GM11168 (cell line): Measurements from ENCODE around the gene POLRMT.

Experiments
- in situ Hi-C: fragments of 300-500 bp; cut with MboI; formaldehyde crosslinking; loops from one replicate; pipeline ENCODE4 v1.12.0; 2022; ENCODE audit warnings: low sequenced_read_pairs; ENCODE audit not compliant: unreplicated experiment

The POLRMT gene

DNA sequence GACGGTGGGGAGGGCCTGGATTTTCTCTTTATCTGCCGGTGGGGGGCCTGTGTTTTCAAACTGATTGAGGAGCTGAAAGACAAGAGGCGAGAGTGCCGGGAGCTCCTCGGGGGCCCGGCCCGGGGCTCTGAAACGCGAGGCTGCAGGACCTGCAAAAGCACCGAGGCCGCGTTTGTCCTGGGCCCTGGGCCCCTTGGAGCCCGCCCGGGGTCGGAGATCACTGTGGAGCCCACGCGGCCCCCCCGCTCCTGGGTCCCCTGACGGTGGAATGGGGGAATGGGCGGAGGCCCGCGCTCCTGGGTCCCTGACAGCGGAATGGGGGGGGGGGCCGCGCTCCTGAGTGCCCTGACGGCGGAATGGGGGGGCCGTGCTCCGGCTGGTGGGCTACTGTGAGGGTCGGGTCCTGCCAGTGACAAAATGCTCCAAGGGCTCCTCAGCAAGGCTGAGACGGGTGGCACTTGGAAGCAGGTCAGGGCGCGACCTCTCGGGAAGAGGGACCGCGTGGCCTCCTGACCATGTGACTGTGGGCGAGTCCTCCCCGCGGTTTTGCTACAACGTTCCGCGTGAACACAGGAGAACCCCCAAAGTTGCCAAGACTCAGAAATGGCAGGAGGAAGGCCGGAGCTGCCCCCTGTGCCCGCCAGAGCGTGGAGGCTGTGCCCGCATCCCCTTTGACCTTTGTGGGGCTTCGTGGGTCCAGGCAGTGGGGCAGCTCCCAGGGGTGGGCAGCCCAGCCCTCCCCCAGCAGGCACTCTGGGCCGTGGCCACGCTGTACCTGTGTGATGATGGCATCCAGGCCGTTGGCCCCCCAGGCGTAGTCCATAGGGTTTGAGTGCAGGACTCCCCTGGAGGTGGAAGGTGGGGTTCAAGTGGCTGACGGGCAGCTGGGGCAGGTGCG is 15.8 kb upstream of the POLRMT start:
- in situ Hi-C loops = no loop called here

DNA sequence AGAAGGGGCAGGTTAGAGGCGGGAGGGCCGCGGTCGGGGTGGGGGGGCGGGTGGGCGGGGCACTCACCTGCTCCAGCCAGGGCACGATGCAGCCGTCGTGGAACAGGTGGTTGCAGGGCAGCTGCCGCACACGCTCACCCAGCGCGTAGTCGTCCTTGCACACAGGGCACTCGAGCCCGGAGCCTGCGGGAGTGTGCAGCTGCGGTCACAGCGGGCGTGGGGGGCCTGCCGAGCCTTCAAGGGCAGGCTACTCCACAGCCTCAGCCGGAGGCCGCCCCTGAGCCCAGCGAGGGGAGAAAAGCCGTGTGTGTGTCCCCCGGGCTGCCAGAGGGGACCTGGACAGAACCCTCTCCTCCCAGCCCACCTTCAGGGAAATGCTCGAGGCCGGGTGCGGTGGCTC is 15.0 kb upstream of the POLRMT start:
- in situ Hi-C loops = no loop called here

DNA sequence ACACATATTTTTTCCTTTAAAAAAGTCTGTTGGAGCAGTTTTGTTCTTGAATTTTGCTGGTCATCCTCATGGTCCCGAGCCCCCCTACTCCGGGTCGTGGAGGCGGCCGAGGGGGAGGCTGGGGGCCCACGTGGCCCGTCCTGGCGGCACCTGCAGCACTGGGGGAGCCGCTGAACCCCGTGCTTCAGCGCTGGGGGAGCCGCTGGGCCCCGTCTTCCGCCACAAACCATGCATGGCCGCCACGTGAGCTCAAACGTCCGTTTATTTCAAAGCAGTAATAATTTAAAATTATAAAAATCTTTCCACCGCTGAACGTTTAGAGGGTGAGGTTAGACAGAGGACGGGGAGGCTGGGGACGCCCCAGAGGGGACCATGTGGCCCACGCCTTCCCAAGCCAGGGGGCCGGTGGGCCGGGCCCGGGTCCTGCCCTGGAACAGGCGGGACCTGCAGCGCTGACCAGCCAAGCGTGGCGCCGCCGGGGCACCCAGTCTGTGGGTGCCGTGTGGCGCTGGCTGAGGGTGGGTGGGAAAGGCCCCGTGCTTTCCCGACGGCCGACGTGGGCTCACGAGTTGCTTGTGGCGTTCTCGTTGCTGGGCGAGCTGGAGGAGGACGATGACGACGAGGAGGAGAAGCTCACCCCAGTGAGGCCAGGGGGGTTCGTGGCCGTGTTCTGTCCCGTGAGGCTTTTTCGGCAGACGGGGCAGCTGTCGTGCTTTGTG is 14.4 kb upstream of the POLRMT start:
- in situ Hi-C loops = no loop called here

GRCh38 chr19:646779-647565 is 13.6 kb upstream of the POLRMT start:
- in situ Hi-C loops = no loop called here

DNA sequence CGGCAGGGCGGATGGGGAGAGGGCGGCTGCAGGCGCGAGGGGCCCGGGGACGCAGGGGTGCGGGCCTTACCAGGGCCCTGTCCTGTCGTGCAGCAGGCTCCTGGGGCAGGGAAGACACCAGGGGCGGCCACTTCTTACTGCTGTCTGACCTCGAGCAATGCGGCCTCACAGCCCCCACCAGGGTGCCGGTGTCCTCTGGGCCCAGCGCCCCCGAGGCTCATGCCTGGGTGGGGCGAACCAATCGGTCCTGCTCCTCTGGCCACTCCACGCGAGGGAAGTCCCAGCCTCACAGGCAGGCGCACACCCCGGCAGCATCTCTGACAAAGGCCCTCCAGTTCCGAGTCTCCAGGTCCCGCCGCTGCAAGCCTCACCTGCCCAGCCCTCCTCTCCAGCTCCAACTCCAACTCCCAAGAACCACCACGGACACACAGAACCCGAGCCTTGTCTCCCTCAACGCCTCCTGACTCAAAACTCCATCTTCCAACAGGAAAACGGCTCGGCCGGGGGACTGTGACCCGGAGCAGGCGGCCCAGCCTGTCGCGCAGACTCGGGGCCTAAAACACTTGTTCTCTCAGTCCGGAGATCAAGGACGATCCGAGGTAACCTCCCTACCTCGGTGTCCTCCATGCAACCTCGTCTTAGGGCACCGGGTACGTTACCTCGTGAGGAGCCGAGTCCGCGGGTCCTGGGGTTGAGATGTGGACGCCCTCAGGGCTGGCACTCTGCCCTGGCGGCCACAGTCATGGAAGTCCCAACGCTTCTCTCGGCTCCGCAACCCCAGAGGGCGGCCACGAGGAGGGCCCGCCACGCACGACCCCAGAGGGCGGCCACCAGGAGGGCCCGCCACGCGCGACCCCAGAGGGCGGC is 12.8 kb upstream of the POLRMT start:
- in situ Hi-C loops = no loop called here

- in situ Hi-C loops = no loop called here
Measured at GRCh38 chr19:644789-645188, 11.5 kb upstream of the POLRMT start.

DNA sequence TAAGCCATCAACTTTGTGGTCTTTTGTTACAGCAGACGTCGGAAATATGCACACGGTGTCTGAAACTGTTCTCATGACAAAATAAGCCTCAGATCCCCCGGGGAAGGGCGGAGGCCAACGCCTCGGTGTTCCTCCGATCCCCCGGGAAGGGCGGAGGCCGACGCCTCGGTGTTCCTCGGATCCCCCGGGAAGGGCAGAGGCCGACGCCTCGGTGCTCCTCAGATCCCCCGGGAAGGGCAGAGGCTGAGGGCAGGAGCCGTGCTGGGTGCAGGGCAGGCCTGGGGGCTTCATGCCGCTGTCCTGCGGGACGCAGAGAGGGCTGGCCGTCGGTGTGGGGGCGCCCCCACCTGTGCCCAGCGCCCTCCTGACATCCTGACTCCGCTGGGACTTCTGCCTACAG is 11.0 kb upstream of the POLRMT start:
- in situ Hi-C loops = no loop called here

- in situ Hi-C loops = no loop called here
Measured at GRCh38 chr19:643736-644135, 10.4 kb upstream of the POLRMT start.

- in situ Hi-C loops = no loop called here
Measured at GRCh38 chr19:642767-643727, 9.7 kb upstream of the POLRMT start.

GRCh38 chr19:641702-642101 is 8.4 kb upstream of the POLRMT start:
- in situ Hi-C loops = no loop called here

GRCh38 chr19:640606-641189 is 7.4 kb upstream of the POLRMT start:
- in situ Hi-C loops = no loop called here

- in situ Hi-C loops = no loop called here
Measured at GRCh38 chr19:640161-640558, 6.8 kb upstream of the POLRMT start.

DNA sequence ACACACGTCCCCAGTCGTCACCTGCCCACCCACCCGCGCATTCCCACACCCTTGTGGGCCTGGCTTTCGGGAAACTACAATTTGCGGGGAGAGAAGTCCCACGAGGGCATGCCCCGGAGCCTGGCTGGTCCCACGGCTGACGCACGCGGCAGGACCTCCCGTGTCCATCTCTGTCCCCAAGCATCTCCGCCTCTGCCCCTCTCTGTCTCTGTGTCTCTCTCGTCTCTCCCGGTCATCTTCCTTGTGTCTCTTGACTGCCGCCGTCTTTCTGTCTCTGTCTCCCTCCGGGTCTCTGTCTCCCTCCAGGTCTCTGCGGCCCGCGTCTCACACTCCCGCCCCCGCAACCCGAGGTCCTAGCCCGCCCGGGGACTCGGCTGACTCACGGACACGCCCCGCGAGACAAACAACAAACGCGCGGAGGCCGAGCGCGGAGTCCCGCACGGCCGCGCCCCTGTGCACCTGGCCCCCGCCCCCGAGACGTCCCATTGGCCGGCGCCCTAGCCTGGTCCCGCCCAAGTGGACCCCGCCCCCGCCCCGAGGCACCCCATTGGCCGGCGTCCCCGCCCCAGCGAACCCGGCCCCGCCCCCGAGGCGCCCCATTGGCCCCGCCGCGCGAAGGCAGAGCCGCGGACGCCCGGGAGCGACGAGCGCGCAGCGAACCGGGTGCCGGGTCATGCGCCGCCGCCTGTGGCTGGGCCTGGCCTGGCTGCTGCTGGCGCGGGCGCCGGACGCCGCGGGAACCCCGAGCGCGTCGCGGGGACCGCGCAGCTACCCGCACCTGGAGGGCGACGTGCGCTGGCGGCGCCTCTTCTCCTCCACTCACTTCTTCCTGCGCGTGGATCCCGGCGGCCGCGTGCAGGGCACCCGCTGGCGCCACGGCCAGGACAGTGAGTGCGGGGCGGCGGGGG is 6.2 kb upstream of the POLRMT start, which contains the start of gene FGF22:
Gene FGF22 (plus strand): TSS at position 627 of the 908 bp plus-strand sequence. CDS start 47 bp downstream, at position 674.
- in situ Hi-C loops = no loop called here

DNA sequence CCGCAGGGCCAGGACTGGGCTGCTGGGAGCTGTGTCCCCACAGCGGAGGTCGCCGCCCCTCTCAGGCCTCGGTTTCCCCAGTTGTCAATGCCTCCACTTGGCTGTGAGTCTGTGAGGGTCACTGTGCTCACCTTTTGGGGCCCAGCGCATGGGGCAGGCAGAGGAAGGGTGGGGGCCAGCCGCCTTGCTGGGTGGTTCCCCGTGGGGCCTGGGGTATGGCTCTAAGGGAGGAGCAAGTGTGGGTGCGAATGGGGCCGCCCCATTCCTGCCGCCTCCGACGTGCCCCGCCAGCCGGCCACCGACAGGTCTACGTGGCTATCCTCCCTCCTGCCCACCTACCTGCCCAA is 5.5 kb upstream of the POLRMT start:
- in situ Hi-C loops = no loop called here

DNA sequence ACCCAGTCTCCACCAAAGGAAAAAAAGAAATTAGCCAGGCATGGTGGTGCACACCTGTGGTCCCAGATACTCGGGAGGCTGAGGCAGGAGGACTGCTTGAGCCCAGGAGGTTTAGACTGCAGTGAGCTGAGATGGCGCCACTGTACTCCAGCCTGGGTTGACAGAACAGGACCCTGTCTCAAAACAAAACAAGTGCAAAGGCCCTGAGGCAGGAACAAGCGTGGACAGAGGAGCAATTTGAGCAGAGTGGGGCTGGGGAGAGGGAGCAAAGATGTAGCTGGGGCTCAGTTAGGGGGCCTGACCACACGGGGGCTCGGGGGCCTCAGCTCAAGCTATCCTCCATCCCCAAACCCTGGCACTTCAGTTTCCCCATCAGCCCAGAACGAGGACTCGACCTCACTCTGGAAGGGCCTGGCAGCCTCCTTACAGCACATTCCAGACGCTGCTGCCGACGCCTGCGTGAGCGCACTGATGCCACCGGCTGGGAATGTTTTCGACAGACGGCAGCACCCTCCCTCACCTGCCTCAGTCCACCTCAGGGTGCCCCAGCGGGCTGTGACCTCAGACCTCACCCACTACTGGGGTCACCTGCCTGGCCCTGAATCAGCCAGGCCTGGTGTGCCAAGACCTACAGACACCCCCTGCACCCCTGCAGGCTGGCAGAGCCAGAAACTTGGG is 1.8 kb upstream of the POLRMT start:
- in situ Hi-C loops = no loop called here

DNA sequence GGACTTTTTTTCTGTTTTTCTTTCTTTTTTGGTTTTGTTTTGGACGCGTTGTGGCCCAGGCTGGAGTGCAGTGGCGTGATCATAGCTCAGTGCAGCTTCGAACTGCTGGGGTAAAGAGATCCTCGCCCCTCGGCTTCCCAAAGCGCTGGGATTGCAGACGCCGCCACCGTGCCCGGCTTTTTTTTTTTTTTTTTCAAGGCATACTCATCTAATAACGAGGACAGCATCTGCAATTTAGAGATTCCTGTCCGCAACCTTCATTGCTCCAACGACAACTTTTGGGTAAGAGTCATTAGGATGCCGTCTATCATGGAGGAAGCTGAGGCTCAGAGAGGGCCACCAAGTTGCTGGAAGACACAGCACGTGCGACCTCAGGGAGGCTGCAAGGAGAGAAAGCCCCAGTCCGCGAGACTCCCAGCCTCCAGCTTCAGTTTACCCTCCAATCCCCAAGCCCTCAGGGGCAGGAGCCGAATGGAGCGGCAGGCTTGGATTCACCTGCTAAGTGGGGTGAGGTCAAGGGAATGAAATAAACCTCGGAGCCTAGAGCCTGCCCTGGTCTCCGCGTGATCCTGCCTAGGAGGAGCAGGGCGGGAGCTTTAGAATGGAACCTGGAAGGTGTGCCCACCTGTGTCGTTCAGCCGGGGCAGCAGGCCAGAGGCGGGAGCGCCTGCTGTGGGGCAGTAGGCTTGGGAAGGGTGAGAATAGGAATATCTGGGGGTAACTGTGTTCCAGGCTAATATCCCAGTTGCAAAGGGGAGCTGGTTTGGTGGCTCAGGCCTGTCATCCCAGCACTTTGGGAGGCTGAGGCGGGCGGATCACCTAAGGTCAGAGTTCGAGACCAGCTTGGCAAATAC is 676 bp upstream of the POLRMT start:
- in situ Hi-C loops = no loop called here
